Activated effector memory CD4-positive, alpha-beta T cell treated with Interleukin-2 at 50 U/mL for 16 hours (primary cell): ENCODE data around the gene TEPSIN.

Source experiments
- DNase-seq: peaks from one replicate; pipeline ENCODE4 v3.0.0-alpha.2; 2020

TEPSIN gene

DNA sequence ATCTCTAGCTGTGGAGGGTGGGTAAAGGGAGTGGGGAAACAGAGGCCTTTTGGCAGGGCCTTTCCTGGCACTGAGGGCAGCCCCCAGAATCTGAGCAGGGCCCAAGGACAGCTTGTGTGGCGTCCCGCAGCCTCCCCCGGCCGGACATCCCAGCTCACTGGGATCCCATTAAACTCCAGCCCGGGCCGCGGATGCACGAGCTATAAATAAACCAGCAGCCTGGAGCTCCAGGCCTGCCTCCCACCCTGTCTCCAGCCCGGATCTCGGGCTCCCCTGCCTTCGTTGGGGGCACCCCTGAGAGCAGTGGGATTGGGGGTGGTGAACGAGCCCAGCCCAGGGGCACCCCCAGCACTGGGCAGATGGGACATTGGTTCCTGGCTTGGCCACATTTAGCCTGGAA, 59.0 kb downstream of the TEPSIN start:
- DNase-seq = no peak

- DNase-seq = no peak
Observed at GRCh38 chr17:81179220-81179619, 59.6 kb downstream of the TEPSIN start.
